K562 (cell line): ENCODE results near the gene AP1B1. TPM values are rescaled to one million over a fixed set of nuclear protein-coding genes. Genes with fewer than 3 reads are reported as not detected.

ENCODE experiments used
- ATAC-seq: fragments of 200-7000 bp; cut with Tn5 transposase; 3 replicates; pipeline ENCODE4 v1.9.1; 2020; ENCODE audit warnings: moderate library complexity
- BruUV-seq: library from RNA; stranded (reverse); fragments of 400-500 nt; replicated peaks from 2 replicates; lab custom pipeline; 2021; lab: Mats Ljungman, UMichigan
- CTCF ChIA-PET: fragments of 300-600 bp; formaldehyde crosslinking; extraction: SDS; loops from one replicate; lab custom pipeline; 2021; ENCODE audit warnings: low intra/inter-chr PET ratio; lab: Yijun Ruan, JAX
- POLR2A ChIA-PET: fragments of 300-600, 350-650 bp; sonication (Branson Sonifier 250); formaldehyde crosslinking; extraction: SDS; loops from one replicate; lab custom pipeline; 2021; ENCODE audit warnings: antibody characterized with exemption, inconsistent platforms; lab: Yijun Ruan, JAX
- DNase-seq, 4 experiments: peaks; one replicate each; pipeline versions ENCODE4 v3.0.0 to v3.0.0-alpha.2; 2011 to 2018; ENCODE audit warnings: low spot score in 3 of 4, mixed read lengths in 3 of 4; ENCODE audit errors: extremely low read depth in 1 of 4
- FAIRE-seq: peaks from 2 replicates; lab custom pipeline; 2011; peaks lifted over from hg19 to GRCh38; lab: Jason Lieb, UNC
- H2AFZ ChIP-seq: 2 replicates; pipeline ENCODE4 v1.6.0; 2011; ENCODE audit warnings: low read depth, low read length, control low read depth, inconsistent platforms
- H3K27ac ChIP-seq: fragments of 200-600 bp; 3 replicates; pipeline ENCODE4 v1.8.0; 2011; ENCODE audit warnings: low read depth, mild to moderate bottlenecking, control low read depth, inconsistent platforms, low read length, moderate library complexity, mixed read lengths; ENCODE audit errors: extremely low read depth
- H3K27me3 ChIP-seq, 2 experiments: fragments of 300-600 bp in 1 of 2; 2 replicates in 1 of 2; 3 replicates in 1 of 2; pipeline versions ENCODE4 v1.6.0 to v1.8.0; 2011; ENCODE audit warnings: inconsistent platforms in 2 of 2, low read length in 2 of 2, mild to moderate bottlenecking in 1 of 2, mixed read lengths in 1 of 2, moderate library complexity in 1 of 2; ENCODE audit not compliant: control insufficient read depth in 2 of 2, insufficient read depth in 2 of 2
- H3K36me3 ChIP-seq: fragments of 300-600 bp; 3 replicates; pipeline ENCODE4 v1.8.0; 2011; ENCODE audit warnings: mild to moderate bottlenecking, low read length, inconsistent platforms; ENCODE audit not compliant: control insufficient read depth, insufficient read depth
- H3K4me1 ChIP-seq, 2 experiments: fragments of 200-600 bp in 1 of 2; replicated peaks in 1 of 2; 2 replicates in 1 of 2; 3 replicates in 1 of 2; pipeline versions ENCODE4 v1.5.1 to v1.8.0; 2011; ENCODE audit warnings: inconsistent platforms in 2 of 2, low read length in 2 of 2, mild to moderate bottlenecking in 1 of 2, mixed read lengths in 1 of 2, moderate library complexity in 1 of 2; ENCODE audit not compliant: control insufficient read depth in 2 of 2, insufficient read depth in 2 of 2
- H3K4me2 ChIP-seq: 2 replicates; pipeline ENCODE4 v1.6.1; 2011; ENCODE audit warnings: low read length, control low read depth, inconsistent platforms, mixed read lengths; ENCODE audit not compliant: insufficient read depth
- H3K4me3 ChIP-seq: fragments of 200-600 bp; sonication (generic), shearing (Covaris generic); 2 replicates; pipeline ENCODE4 v1.5.1; 2016; ENCODE audit warnings: control low read depth, inconsistent platforms
- H3K79me2 ChIP-seq: fragments of 200-600 bp; 3 replicates; pipeline ENCODE4 v1.8.0; 2011; ENCODE audit warnings: low read length, inconsistent platforms; ENCODE audit not compliant: control insufficient read depth, insufficient read depth
- H3K9ac ChIP-seq, 2 experiments: 2 replicates each; pipeline versions ENCODE4 v1.6.0 to v1.6.1; 2011; ENCODE audit warnings: low read depth in 2 of 2, low read length in 2 of 2, control low read depth in 1 of 2, inconsistent platforms in 1 of 2, mild to moderate bottlenecking in 1 of 2, mixed read lengths in 1 of 2; ENCODE audit not compliant: insufficient read depth in 1 of 2
- H3K9me1 ChIP-seq: one replicate; pipeline ENCODE4 v1.6.0; 2011; ENCODE audit warnings: inconsistent platforms, mild to moderate bottlenecking, low read length, moderate library complexity; ENCODE audit not compliant: control insufficient read depth, insufficient read depth
- H3K9me3 ChIP-seq: replicated peaks from 2 replicates; pipeline ENCODE4 v1.5.1; 2011; ENCODE audit warnings: low read depth, low read length, inconsistent platforms; ENCODE audit not compliant: control insufficient read depth, insufficient read depth
- H4K20me1 ChIP-seq: replicated peaks from 2 replicates; pipeline ENCODE4 v1.6.1; 2011; ENCODE audit warnings: low read length, inconsistent platforms, mixed read lengths; ENCODE audit not compliant: control insufficient read depth, insufficient read depth
- BCL6 ChIP-seq: fragments of 250-450 bp; sonication (Bioruptor Pico); IDR thresholded peaks from 2 replicates; pipeline ENCODE4 v1.4.0; 2020
- CAMTA2 ChIP-seq: fragments of 250-450 bp; sonication (Bioruptor Pico); conservative IDR thresholded peaks from 2 replicates; pipeline ENCODE4 v1.5.1; 2022
- EP400 ChIP-seq: fragments of 450-650 bp; IDR thresholded peaks from 2 replicates; pipeline ENCODE4 v1.6.1; 2017; ENCODE audit warnings: antibody characterized with exemption, mild to moderate bottlenecking, moderate library complexity
- FOXK2 ChIP-seq, 2 experiments: fragments of 450-650 bp; IDR thresholded peaks in 1 of 2; conservative IDR thresholded peaks in 1 of 2; 2 replicates each; pipeline ENCODE4 v1.6.1; 2016; ENCODE audit warnings: low read depth in 2 of 2, mild to moderate bottlenecking in 1 of 2
- GATAD2A ChIP-seq: fragments of 450-650 bp; IDR thresholded peaks from 2 replicates; pipeline ENCODE4 v1.6.1; 2017
- MAFF ChIP-seq: IDR thresholded peaks from 2 replicates; pipeline ENCODE4 v1.6.1; 2012; ENCODE audit warnings: low read length, improper control_type of control experiment
- MAFK ChIP-seq: IDR thresholded peaks from 2 replicates; pipeline ENCODE4 v1.6.1; 2011; ENCODE audit warnings: low read length, improper control_type of control experiment
- NELFE ChIP-seq: IDR thresholded peaks from 2 replicates; pipeline ENCODE4 v1.6.1; 2011; ENCODE audit warnings: mild to moderate bottlenecking; ENCODE audit not compliant: insufficient read depth, insufficient read length
- SLC30A9 ChIP-seq: fragments of 250-450 bp; sonication (Bioruptor Pico); IDR thresholded peaks from 2 replicates; pipeline ENCODE4 v1.8.0; 2022; ENCODE audit warnings: mild to moderate bottlenecking, moderate library complexity
- TRIM28 ChIP-seq: fragments of 450-650 bp; IDR thresholded peaks from 2 replicates; pipeline ENCODE4 v1.6.1; 2017
- ZEB2 ChIP-seq: fragments of 450-650 bp; IDR thresholded peaks from 2 replicates; pipeline ENCODE4 v1.6.1; 2016
- ZNF134 ChIP-seq: fragments of 250-450 bp; sonication (Bioruptor Pico); conservative IDR thresholded peaks from 2 replicates; pipeline ENCODE4 v1.4.0; 2020
- WGBS: fragments of 100-300 bp; shearing (Covaris generic); methylation state at CpG from one replicate; pipeline ENCODE4 v1.1.6; 2016; ENCODE audit warnings: low coverage, mixed read lengths; ENCODE audit not compliant: insufficient coverage; ENCODE audit errors: missing lambda C conversion rate; 5-methylcytosine and 5-hydroxymethylcytosine counted together
- in situ Hi-C: fragments of 300-500 bp; cut with MboI; formaldehyde crosslinking; loops from 4 replicates; pipeline ENCODE4 v1.15.0; 2018; ENCODE audit warnings: inconsistent platforms, mixed read lengths
- intact Hi-C: fragments of 100-400 bp; cut with micrococcal nuclease; formaldehyde crosslinking; loops from 2 replicates; pipeline ENCODE4 v1.14.2; 2022
- polyA plus RNA-seq, 8 experiments: library from polyadenylated mRNA; depleted of rRNA in 4 of 8; stranded (reverse) in 5 of 8; unstranded in 3 of 8; fragments of >200 nt; fragmentation: Nextera tagmentation in 2 of 8; fragmentation: Illumina TruSeq in 1 of 8; extraction: Ambion mirVana in 2 of 8; extraction: Trizol in 1 of 8; gene quantifications; 2 replicates each; pipeline versions ENCODE4 v1.2.1 to v1.2.3, GENCODE V29; 2011 to 2014; ENCODE audit warnings: inconsistent platforms in 1 of 8, missing spikeins in 1 of 8
- total RNA-seq, 7 experiments: library from RNA; depleted of rRNA in 6 of 7; stranded (reverse); fragments of >200 nt in 6 of 7; fragmentation: Illumina TruSeq in 2 of 7; extraction: Trizol in 2 of 7; gene quantifications; 2 replicates each; pipeline versions ENCODE4 v1.2.1 to v1.2.3, GENCODE V29; 2011 to 2021; ENCODE audit warnings: low replicate concordance in 1 of 7
- TF ChIP-seq, protein P1 (sequence below): fragments of 450-650 bp; IDR thresholded peaks from 2 replicates; pipeline ENCODE4 v1.6.1; 2014; ENCODE audit warnings: low read depth, mild to moderate bottlenecking, moderate library complexity, borderline replicate concordance

The AP1B1 gene
- total and polyA plus RNA-seq, 9 of the 15 experiments (the other 6 are each of a cell fraction or from before 2014, with no cell fraction given), result 1.2 to 60.9 (median 30.1) TPM

DNA sequence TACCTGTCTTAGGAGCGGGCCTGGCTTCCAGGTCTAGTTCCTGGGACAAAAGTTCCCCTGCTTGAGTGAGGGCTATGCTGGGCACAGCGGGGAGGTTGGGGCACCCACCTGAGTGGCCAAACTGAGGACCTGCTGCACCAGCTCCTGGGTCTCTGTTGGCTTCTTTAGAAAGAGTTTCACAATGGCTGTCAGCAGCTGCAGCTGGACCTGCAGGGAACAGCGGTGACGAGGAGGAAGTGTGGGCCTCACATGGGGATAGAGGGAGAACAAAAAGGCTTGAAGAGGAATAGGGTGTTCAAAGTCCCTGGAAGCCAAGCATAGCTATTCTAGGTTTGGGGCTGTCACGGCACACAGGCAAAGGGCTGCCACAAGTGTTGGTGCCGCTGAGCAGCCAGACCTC lies 46.2 kb downstream of the AP1B1 start:
- Histone ChIP-seq H3K4me2 (no peak overlapping the region), H3K79me2 (no peaks in the 10 kb centered on the region), H3K4me3 (no peak overlapping the region), H2AFZ (no peak overlapping the region), H3K9me3 (no peaks in the 10 kb centered on the region), H3K4me1 (peaks cover 0 to 10% of the 10 kb centered on the region in 2 experiments; a peak in 3 of 5 replicates), H3K36me3 (peaks cover 80% of the 10 kb centered on the region; the same call in 2 of the 3 replicates), H3K9me1 (no peaks in the 10 kb centered on the region), H4K20me1 (no peaks in the 10 kb centered on the region), H3K27ac (no peak overlapping the region), H3K27me3 (no peaks in the 10 kb centered on the region), H3K9ac (peak overlapping the region in 1 of 2 experiments; percentile 76; a peak in 2 of 4 replicates)
- intact Hi-C loops (no loop called here), in situ Hi-C loops (no loop called here)
- CTCF ChIA-PET, result no interaction called here
- 91% methylated on average over 5 of the region's 6 CpGs for WGBS
- POLR2A ChIA-PET, result interaction anchor here (0.8 kb wide), 1 partner anchor 23 kb away, joined by 4 read pairs; no protein-coding TSS in a partner anchor
- ATAC-seq (no peak), FAIRE-seq (no peak), DNase-seq (no peak)
- BruUV-seq, result no TSS peak
- no peak for TF ChIP-seq ZNF134 (CRISPR knock-in tag)
- TF ChIP-seq GATAD2A, result no peak
- TF ChIP-seq ZEB2, result no peak
- TF ChIP-seq FOXK2 (conservative IDR thresholded peaks at IDR 0.05 in 1 of 2, IDR thresholded peaks at IDR 0.05 in 1 of 2; ENCODE audit: low read depth in 2 of 2), result no peak
- no peak for TF ChIP-seq TRIM28
- TF ChIP-seq CAMTA2 (CRISPR knock-in tag), result no peak
- TF ChIP-seq MAFF, result no peak
- TF ChIP-seq EP400, result no peak
- no peak for TF ChIP-seq BCL6
- TF ChIP-seq, protein P1, sequence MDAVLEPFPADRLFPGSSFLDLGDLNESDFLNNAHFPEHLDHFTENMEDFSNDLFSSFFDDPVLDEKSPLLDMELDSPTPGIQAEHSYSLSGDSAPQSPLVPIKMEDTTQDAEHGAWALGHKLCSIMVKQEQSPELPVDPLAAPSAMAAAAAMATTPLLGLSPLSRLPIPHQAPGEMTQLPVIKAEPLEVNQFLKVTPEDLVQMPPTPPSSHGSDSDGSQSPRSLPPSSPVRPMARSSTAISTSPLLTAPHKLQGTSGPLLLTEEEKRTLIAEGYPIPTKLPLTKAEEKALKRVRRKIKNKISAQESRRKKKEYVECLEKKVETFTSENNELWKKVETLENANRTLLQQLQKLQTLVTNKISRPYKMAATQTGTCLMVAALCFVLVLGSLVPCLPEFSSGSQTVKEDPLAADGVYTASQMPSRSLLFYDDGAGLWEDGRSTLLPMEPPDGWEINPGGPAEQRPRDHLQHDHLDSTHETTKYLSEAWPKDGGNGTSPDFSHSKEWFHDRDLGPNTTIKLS, result no peak
- TF ChIP-seq NELFE, result no peak
- no peak for TF ChIP-seq MAFK
- TF ChIP-seq SLC30A9, result no peak
